ENCODE data around the gene EP400. TPM values are rescaled to one million over a fixed set of nuclear protein-coding genes. Genes with fewer than 3 reads are reported as not detected.

The EP400 gene
- total and polyA plus RNA-seq, 4 donors = 11.4 to 47.8 (median 25.7) TPM

- WGBS, 2 donors = 90 to 93% methylated on average over 10 of the region's 10 CpGs
- Histone ChIP-seq H3K27me3 (ENCODE audit: control insufficient read depth in 3 of 3, insufficient read depth in 3 of 3, low read length in 2 of 3) (no peaks in the 10 kb centered on the region), H3K9ac (ENCODE audit: insufficient read depth in 1 of 2, low read length in 2 of 2) (no peak overlapping the region), H3K36me3 (ENCODE audit: control insufficient read depth in 4 of 4, insufficient read depth in 4 of 4, low read length in 4 of 4) (peaks cover 14 to 32% (median 21%) of the 10 kb centered on the region in 4 donors), H3K27ac (ENCODE audit: low read depth in 1 of 2, low read length in 1 of 2) (no peak overlapping the region), H3K4me1 (ENCODE audit: control insufficient read depth in 5 of 5, insufficient read depth in 5 of 5, low read length in 5 of 5) (no peaks in the 10 kb centered on the region), H3K4me3 (no peak overlapping the region), H3K9me3 (ENCODE audit: control insufficient read depth in 4 of 4, insufficient read depth in 3 of 4, low read length in 3 of 4) (no peaks in the 10 kb centered on the region)
- ATAC-seq (ENCODE audit: insufficient read depth, low FRiP score) (no peak), DNase-seq (no peak)
- TF ChIP-seq CTCF (IDR thresholded peaks at IDR 0.05; ENCODE audit: control extremely low read depth, extremely low read depth) = no peak
Observed at GRCh38 chr12:132076711-132077110, 127.0 kb downstream of the EP400 start.

GRCh38 chr12:132077322-132078100 is 127.8 kb downstream of the EP400 start:
- Histone ChIP-seq H3K9me3 (ENCODE audit: control insufficient read depth in 4 of 4, insufficient read depth in 3 of 4, low read length in 3 of 4) (no peaks in the 10 kb centered on the region), H3K4me1 (ENCODE audit: control insufficient read depth in 5 of 5, insufficient read depth in 5 of 5, low read length in 5 of 5) (no peaks in the 10 kb centered on the region), H3K27ac (ENCODE audit: low read depth in 1 of 2, low read length in 1 of 2) (no peak overlapping the region), H3K4me3 (no peak overlapping the region), H3K27me3 (ENCODE audit: control insufficient read depth in 3 of 3, insufficient read depth in 3 of 3, low read length in 2 of 3) (no peaks in the 10 kb centered on the region), H3K9ac (ENCODE audit: insufficient read depth in 1 of 2, low read length in 2 of 2) (no peak overlapping the region), H3K36me3 (ENCODE audit: control insufficient read depth in 4 of 4, insufficient read depth in 4 of 4, low read length in 4 of 4) (peaks cover 14 to 28% (median 21%) of the 10 kb centered on the region in 4 donors)
- ATAC-seq (ENCODE audit: insufficient read depth, low FRiP score) (no peak), DNase-seq (no peak)
- TF ChIP-seq CTCF (IDR thresholded peaks at IDR 0.05; ENCODE audit: control extremely low read depth, extremely low read depth) = no peak
- 86 to 89% methylated on average over 29 of the region's 29 CpGs for WGBS, 2 donors

DNA sequence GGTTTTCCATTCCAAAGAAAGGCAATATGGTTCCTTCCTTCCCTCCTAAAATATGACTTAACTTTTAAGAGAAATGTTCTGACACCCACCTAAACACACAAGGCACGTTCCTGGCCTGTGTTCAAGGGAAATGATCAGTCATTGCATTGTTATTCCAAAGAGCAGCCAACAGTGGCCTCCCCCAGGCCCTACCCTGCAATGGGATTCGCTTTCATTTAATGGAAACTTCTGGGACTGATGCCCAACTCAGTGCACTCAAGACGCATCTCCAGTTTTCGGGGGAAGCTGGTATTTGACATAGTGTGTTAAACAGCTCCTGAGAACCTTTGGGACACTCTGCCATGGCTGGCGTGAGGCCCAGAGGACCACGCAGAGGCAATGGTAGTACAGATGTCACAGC is 128.4 kb downstream of the EP400 start:
- ATAC-seq (ENCODE audit: insufficient read depth, low FRiP score) (no peak), DNase-seq (peak in 2 of 3 donors; percentile 12 to 20)
- H3K27me3 ChIP-seq (ENCODE audit: control insufficient read depth in 3 of 3, insufficient read depth in 3 of 3, low read length in 2 of 3) = no peaks in the 10 kb centered on the region
- WGBS, 2 donors = 67 to 83% methylated on average over 6 of the region's 6 CpGs
- H3K9ac ChIP-seq (ENCODE audit: insufficient read depth in 1 of 2, low read length in 2 of 2) = no peak overlapping the region
- no peak overlapping the region for H3K4me3 ChIP-seq
- H3K27ac ChIP-seq (ENCODE audit: low read depth in 1 of 2, low read length in 1 of 2) = peak overlapping the region in 1 of 2 donors; percentile 5
- TF ChIP-seq CTCF (IDR thresholded peaks at IDR 0.05; ENCODE audit: control extremely low read depth, extremely low read depth) = no peak
- no peaks in the 10 kb centered on the region for H3K9me3 ChIP-seq (ENCODE audit: control insufficient read depth in 4 of 4, insufficient read depth in 3 of 4, low read length in 3 of 4)
- H3K36me3 ChIP-seq (ENCODE audit: control insufficient read depth in 4 of 4, insufficient read depth in 4 of 4, low read length in 4 of 4) = peaks cover 14 to 28% (median 21%) of the 10 kb centered on the region in 4 donors
- no peaks in the 10 kb centered on the region for H3K4me1 ChIP-seq (ENCODE audit: control insufficient read depth in 5 of 5, insufficient read depth in 5 of 5, low read length in 5 of 5)
